Esophagus squamous epithelium (tissue), 4 donors: ENCODE data around the gene ETFDH.

Source experiments
- CTCF ChIP-seq, 6 experiments: fragments of 450-650 bp in 4 of 6; fragments of 200-600 bp in 2 of 6; sonication (generic) in 2 of 6; IDR thresholded peaks; one replicate each; pipeline ENCODE4 v1.5.1; 2016 to 2019; ENCODE audit warnings: antibody characterized with exemption in 6 of 6, mild to moderate bottlenecking in 4 of 6, moderate library complexity in 4 of 6
- POLR2A ChIP-seq, 4 donors: fragments of 450-650 bp; IDR thresholded peaks; one replicate each; pipeline ENCODE4 v1.6.1; 2017; ENCODE audit warnings: antibody characterized with exemption in 4 of 4, mild to moderate bottlenecking in 4 of 4, moderate library complexity in 3 of 4

GRCh38 chr4:158724637-158725036 lies 52.5 kb downstream of the ETFDH start:
- TF ChIP-seq CTCF (IDR thresholded peaks at IDR 0.05) (no peak), POLR2A (IDR thresholded peaks at IDR 0.05) (no peak)
